Measurements from ENCODE around the gene FREY1. TPM values are rescaled to one million over a fixed set of nuclear protein-coding genes. Genes with fewer than 3 reads are reported as not detected.

FREY1 gene
- total and polyA plus RNA-seq, 7 experiments from 2014 or later, result 3.4 to 8.2 (median 4.6) TPM; not detected in 2

DNA sequence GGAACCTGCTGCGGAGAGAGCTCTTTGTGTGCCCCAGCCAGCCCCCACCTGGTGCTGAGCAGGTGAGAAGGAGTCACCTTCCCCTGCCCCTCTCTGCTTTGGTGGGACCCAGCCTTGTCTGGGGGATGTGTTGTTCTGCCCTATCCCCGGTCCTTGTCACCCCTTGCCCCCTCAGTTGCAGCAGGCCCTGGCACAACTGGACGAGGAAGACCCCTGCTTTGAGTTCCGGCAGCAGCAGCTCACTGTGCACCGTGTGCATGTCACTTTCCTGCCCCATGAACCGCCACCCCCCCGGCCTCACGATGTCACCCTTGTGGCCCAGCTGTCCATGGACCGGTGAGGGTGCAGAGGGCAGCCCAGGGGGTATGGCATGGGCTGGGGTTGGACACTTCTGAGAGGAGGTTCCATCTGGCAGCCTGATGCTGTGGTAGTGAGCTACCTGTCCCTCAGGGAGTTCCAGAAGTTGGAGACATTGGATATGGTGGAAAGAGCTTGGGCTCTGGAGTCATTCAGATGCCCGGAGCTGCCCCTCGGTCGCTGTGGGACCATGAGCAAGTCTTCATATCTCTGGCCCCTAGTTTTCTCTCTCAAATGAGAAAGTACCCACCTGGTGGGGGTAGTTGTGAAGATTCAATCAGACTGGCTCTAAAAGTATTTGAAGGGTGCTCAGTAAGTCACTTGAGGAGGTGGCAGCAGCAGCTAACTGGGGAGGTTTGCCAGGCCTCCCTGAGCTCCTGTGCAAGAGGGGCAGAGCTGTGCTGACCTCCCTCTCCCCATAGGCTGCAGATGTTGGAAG is 19.7 kb upstream of the FREY1 start:
- no peak for DNase-seq
- ChIA-PET POLR2A (interaction anchor here (1.2 kb wide), 1 partner anchor 9 kb away, joined by 4 read pairs; no protein-coding TSS in a partner anchor), CTCF (interaction anchor here (0.9 kb wide), 1 partner anchor 8 kb away, joined by 3 read pairs; no protein-coding TSS in a partner anchor)
- Mint-ChIP-seq H3K36me3 (peaks cover 0 to 8% (median 0%) of the 10 kb centered on the region in 5 donors), H3K27me3 (peaks cover 0 to 17% (median 0%) of the 10 kb centered on the region in 5 donors), H3K4me3 (no peak overlapping the region), H3K4me1 (peaks cover 28 to 38% (median 30%) of the 10 kb centered on the region in 7 donors), H3K27ac (peak overlapping the region in 1 of 9 donors; percentile 12), H3K9me3 (no peaks in the 10 kb centered on the region)
- no peaks in the 10 kb centered on the region for H3K9me3 ChIP-seq (ENCODE audit: control insufficient read depth in 2 of 3, low read length in 3 of 3)
- H3K4me1 ChIP-seq (ENCODE audit: control insufficient read depth in 2 of 2, insufficient read depth in 2 of 2, low read length in 2 of 2), result peaks cover 24 to 31% of the 10 kb centered on the region in 2 donors
- H3K4me3 ChIP-seq (ENCODE audit: low read length), result no peak overlapping the region
- no peak overlapping the region for H3K27ac ChIP-seq (ENCODE audit: low read depth, low read length)
- intact Hi-C loops (cut with micrococcal nuclease), result no loop called here
- peaks cover 0 to 2% (median 0%) of the 10 kb centered on the region in 3 experiments for H3K36me3 ChIP-seq (ENCODE audit: control insufficient read depth in 2 of 3, insufficient read depth in 3 of 3, low read length in 3 of 3)
- no peaks in the 10 kb centered on the region for H3K27me3 ChIP-seq (ENCODE audit: control insufficient read depth in 2 of 2, insufficient read depth in 2 of 2, low read length in 2 of 2)
- no peak for ATAC-seq

- Histone ChIP-seq H3K9me3 (ENCODE audit: control insufficient read depth in 2 of 3, low read length in 3 of 3) (no peaks in the 10 kb centered on the region), H3K4me1 (ENCODE audit: control insufficient read depth in 2 of 2, insufficient read depth in 2 of 2, low read length in 2 of 2) (peaks cover 17 to 24% of the 10 kb centered on the region in 2 donors), H3K4me3 (ENCODE audit: low read length) (no peak overlapping the region), H3K27me3 (ENCODE audit: control insufficient read depth in 2 of 2, insufficient read depth in 2 of 2, low read length in 2 of 2) (no peaks in the 10 kb centered on the region), H3K27ac (ENCODE audit: low read depth, low read length) (no peak overlapping the region), H3K36me3 (ENCODE audit: control insufficient read depth in 2 of 3, insufficient read depth in 3 of 3, low read length in 3 of 3) (no peaks in the 10 kb centered on the region)
- peak overlapping the region in 1 of 10 donors; percentile 20 for H3K4me3 Mint-ChIP-seq
- peaks cover 24 to 36% (median 31%) of the 10 kb centered on the region in 7 donors for H3K4me1 Mint-ChIP-seq
- H3K9me3 Mint-ChIP-seq, result no peaks in the 10 kb centered on the region
- ATAC-seq (no peak), DNase-seq (no peak)
- intact Hi-C loops (cut with micrococcal nuclease), result no loop called here
- peak overlapping the region in 1 of 9 donors; percentile 28 for H3K27ac Mint-ChIP-seq
- POLR2A ChIA-PET, result interaction anchor here (1.2 kb wide), 1 partner anchor 8 kb away, joined by 4 read pairs; no protein-coding TSS in a partner anchor
- H3K36me3 Mint-ChIP-seq, result peaks cover 0 to 4% (median 0%) of the 10 kb centered on the region in 5 donors
- CTCF ChIA-PET, result no interaction called here
- H3K27me3 Mint-ChIP-seq, result peaks cover 0 to 25% (median 4%) of the 10 kb centered on the region in 5 donors
Observed at GRCh38 chr11:45926001-45926401, 18.9 kb upstream of the FREY1 start.

- Histone ChIP-seq H3K9me3 (ENCODE audit: control insufficient read depth in 2 of 3, low read length in 3 of 3) (no peaks in the 10 kb centered on the region), H3K4me1 (ENCODE audit: control insufficient read depth in 2 of 2, insufficient read depth in 2 of 2, low read length in 2 of 2) (peaks cover 12 to 21% of the 10 kb centered on the region in 2 donors), H3K4me3 (ENCODE audit: low read length) (no peak overlapping the region), H3K27ac (ENCODE audit: low read depth, low read length) (no peak overlapping the region), H3K27me3 (ENCODE audit: control insufficient read depth in 2 of 2, insufficient read depth in 2 of 2, low read length in 2 of 2) (no peaks in the 10 kb centered on the region), H3K36me3 (ENCODE audit: control insufficient read depth in 2 of 3, insufficient read depth in 3 of 3, low read length in 3 of 3) (no peaks in the 10 kb centered on the region)
- DNase-seq (no peak), ATAC-seq (no peak)
- peaks cover 0 to 29% (median 4%) of the 10 kb centered on the region in 5 donors for H3K27me3 Mint-ChIP-seq
- no peaks in the 10 kb centered on the region for H3K9me3 Mint-ChIP-seq
- POLR2A ChIA-PET, result no interaction called here
- H3K4me3 Mint-ChIP-seq, result peak overlapping the region in 1 of 10 donors; percentile 20
- CTCF ChIA-PET, result no interaction called here
- peaks cover 20 to 32% (median 29%) of the 10 kb centered on the region in 7 donors for H3K4me1 Mint-ChIP-seq
- H3K36me3 Mint-ChIP-seq, result peaks cover 0 to 4% (median 0%) of the 10 kb centered on the region in 5 donors
- H3K27ac Mint-ChIP-seq, result no peak overlapping the region
- intact Hi-C loops (cut with micrococcal nuclease), result no loop called here
Observed at GRCh38 chr11:45925550-45925949, 18.5 kb upstream of the FREY1 start.

DNA sequence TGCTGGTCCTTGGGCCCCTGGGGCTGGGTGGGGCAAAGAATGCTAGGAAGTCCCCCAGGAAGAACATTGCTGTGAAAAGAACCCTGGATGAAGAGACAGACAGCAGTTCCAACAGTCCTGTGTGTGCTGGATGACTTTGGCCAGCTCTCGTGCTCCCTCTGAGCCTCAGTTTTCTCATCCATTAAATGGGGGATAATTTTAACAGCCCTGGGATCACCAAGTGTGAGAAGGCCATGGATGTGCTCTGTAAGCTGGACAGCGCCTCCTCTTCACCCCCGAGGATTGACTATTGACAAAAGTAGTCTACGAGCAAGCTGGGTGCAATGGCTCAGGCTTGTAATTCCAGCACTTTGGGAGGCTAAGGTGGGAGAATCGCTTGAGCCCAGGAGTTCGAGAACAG is 17.9 kb upstream of the FREY1 start:
- ChIA-PET CTCF (no interaction called here), POLR2A (no interaction called here)
- H3K27ac Mint-ChIP-seq, result no peak overlapping the region
- peak overlapping the region in 3 of 10 donors; percentile 45 to 86 (median 65) for H3K4me3 Mint-ChIP-seq
- ATAC-seq (no peak), DNase-seq (peak in 1 of 9 donors; percentile 15)
- Histone ChIP-seq H3K4me1 (ENCODE audit: control insufficient read depth in 2 of 2, insufficient read depth in 2 of 2, low read length in 2 of 2) (peaks cover 7 to 15% of the 10 kb centered on the region in 2 donors), H3K9me3 (ENCODE audit: control insufficient read depth in 2 of 3, low read length in 3 of 3) (no peaks in the 10 kb centered on the region), H3K36me3 (ENCODE audit: control insufficient read depth in 2 of 3, insufficient read depth in 3 of 3, low read length in 3 of 3) (no peaks in the 10 kb centered on the region), H3K4me3 (ENCODE audit: low read length) (no peak overlapping the region), H3K27ac (ENCODE audit: low read depth, low read length) (no peak overlapping the region), H3K27me3 (ENCODE audit: control insufficient read depth in 2 of 2, insufficient read depth in 2 of 2, low read length in 2 of 2) (no peaks in the 10 kb centered on the region)
- peaks cover 0 to 29% (median 4%) of the 10 kb centered on the region in 5 donors for H3K27me3 Mint-ChIP-seq
- peaks cover 14 to 32% (median 28%) of the 10 kb centered on the region in 7 donors for H3K4me1 Mint-ChIP-seq
- H3K9me3 Mint-ChIP-seq, result no peaks in the 10 kb centered on the region
- peaks cover 0 to 1% (median 0%) of the 10 kb centered on the region in 5 donors for H3K36me3 Mint-ChIP-seq
- intact Hi-C loops (cut with micrococcal nuclease), result no loop called here

DNA sequence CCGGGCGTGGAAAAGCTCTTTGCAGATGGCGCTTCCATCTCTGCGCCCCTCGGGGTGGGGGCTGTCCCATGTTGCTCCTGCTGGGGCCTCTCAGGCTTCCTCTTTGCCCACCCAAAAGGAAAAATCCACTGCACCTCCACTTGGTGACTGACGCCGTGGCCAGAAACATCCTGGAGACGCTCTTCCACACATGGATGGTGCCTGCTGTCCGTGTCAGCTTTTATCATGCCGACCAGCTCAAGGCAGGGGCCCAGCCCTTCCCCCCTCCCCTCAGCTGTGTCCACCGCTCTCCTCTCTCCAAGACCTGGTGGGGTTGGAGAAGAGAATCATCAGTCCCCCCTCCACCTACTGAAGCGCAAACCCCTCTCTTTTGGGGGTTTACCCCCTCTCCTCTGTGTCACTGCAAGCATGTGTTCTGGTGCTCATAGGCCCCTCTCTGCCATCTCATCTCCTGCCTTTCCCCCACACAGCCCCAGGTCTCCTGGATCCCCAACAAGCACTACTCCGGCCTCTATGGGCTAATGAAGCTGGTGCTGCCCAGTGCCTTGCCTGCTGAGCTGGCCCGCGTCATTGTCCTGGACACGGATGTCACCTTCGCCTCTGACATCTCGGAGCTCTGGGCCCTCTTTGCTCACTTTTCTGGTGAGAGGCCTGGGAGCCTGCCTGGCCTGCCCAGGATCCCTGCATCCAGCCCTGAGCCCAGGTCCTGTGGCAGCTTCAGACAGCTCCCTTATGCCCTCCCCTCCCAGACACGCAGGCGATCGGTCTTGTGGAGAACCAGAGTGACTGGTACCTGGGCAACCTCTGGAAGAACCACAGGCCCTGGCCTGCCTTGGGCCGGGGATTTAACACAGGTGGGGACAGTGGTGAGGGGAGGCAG is 17.2 kb upstream of the FREY1 start:
- intact Hi-C loops (cut with micrococcal nuclease), result no loop called here
- H3K9me3 Mint-ChIP-seq, result no peaks in the 10 kb centered on the region
- ChIA-PET CTCF (no interaction called here), POLR2A (interaction anchor here (0.6 to 0.7 kb wide), 2 partner anchors 427 to 874 kb away, joined by 5 read pairs; no protein-coding TSS in a partner anchor)
- Histone ChIP-seq H3K36me3 (ENCODE audit: control insufficient read depth in 2 of 3, insufficient read depth in 3 of 3, low read length in 3 of 3) (no peaks in the 10 kb centered on the region), H3K27me3 (ENCODE audit: control insufficient read depth in 2 of 2, insufficient read depth in 2 of 2, low read length in 2 of 2) (no peaks in the 10 kb centered on the region), H3K9me3 (ENCODE audit: control insufficient read depth in 2 of 3, low read length in 3 of 3) (no peaks in the 10 kb centered on the region), H3K27ac (ENCODE audit: low read depth, low read length) (no peak overlapping the region), H3K4me1 (ENCODE audit: control insufficient read depth in 2 of 2, insufficient read depth in 2 of 2, low read length in 2 of 2) (peaks cover 7 to 10% of the 10 kb centered on the region in 2 donors), H3K4me3 (ENCODE audit: low read length) (no peak overlapping the region)
- no peak for ATAC-seq
- H3K4me3 Mint-ChIP-seq, result peak overlapping the region; percentile 40 to 86 (median 66)
- H3K27me3 Mint-ChIP-seq, result peaks cover 0 to 29% (median 4%) of the 10 kb centered on the region in 5 donors
- H3K4me1 Mint-ChIP-seq, result peaks cover 16 to 32% (median 28%) of the 10 kb centered on the region in 7 donors
- peaks cover 0 to 1% (median 0%) of the 10 kb centered on the region in 5 donors for H3K36me3 Mint-ChIP-seq
- H3K27ac Mint-ChIP-seq, result peak overlapping the region in 5 of 9 donors; percentile 29 to 81 (median 60)
- DNase-seq, result peak in 2 of 9 donors; percentile 4 to 19

DNA sequence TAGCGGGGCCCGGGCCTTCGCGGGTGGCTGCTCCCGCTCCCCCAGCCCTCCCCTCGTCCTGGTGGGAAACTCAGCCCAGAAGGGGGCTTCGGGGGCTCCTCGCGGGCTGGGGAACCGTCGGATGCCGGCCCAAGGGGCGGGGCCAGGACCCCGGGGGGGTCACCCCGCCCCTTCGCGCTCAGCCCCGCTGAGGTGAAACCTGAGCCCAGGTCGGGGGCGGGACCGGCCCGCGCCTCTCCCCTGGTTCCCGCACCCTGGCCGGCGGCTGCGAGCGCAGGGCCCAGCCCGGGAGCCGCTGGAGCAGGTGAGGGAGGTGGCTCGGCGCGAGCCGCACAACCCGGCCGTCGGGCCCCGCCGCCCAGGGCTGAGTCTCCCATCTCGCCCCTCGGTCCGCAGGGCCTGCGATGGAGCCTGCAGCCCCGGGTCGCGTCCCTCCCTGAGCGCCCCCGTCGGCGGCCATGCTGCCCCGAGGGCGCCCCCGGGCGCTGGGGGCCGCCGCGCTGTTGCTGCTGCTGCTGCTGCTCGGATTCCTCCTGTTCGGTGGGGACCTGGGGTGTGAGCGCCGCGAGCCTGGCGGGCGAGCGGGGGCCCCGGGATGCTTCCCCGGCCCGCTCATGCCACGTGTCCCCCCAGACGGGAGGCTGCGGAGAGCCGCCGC is 15.5 kb upstream of the FREY1 start, which contains the start of gene LARGE2:
Gene LARGE2, plus strand, starts transcription at position 232 of the 658 bp plus-strand sequence. Its CDS starts 227 bp downstream, at position 459.
- intact Hi-C loops (cut with micrococcal nuclease), result no loop called here
- H3K9me3 Mint-ChIP-seq, result peaks cover 0 to 3% (median 0%) of the 10 kb centered on the region in 11 donors
- peak within 1 kb of the TSS in 6 of 9 donors; percentile 36 to 72 (median 58) for H3K27ac Mint-ChIP-seq
- peaks cover 0 to 29% (median 4%) of the 10 kb centered on the region in 5 donors for H3K27me3 Mint-ChIP-seq
- Histone ChIP-seq H3K9me3 (ENCODE audit: control insufficient read depth in 2 of 3, low read length in 3 of 3) (no peaks in the 10 kb centered on the region), H3K27ac (ENCODE audit: low read depth, low read length) (no peak within 1 kb of the TSS), H3K27me3 (ENCODE audit: control insufficient read depth in 2 of 2, insufficient read depth in 2 of 2, low read length in 2 of 2) (no peaks in the 10 kb centered on the region), H3K4me3 (ENCODE audit: low read length) (peak within 1 kb of the TSS; percentile 24), H3K4me1 (ENCODE audit: control insufficient read depth in 2 of 2, insufficient read depth in 2 of 2, low read length in 2 of 2) (peaks cover 16 to 19% of the 10 kb centered on the region in 2 donors), H3K36me3 (ENCODE audit: control insufficient read depth in 2 of 3, insufficient read depth in 3 of 3, low read length in 3 of 3) (no peaks in the 10 kb centered on the region)
- POLR2A ChIA-PET, result no interaction called here
- H3K36me3 Mint-ChIP-seq, result peaks cover 0 to 1% (median 0%) of the 10 kb centered on the region in 5 donors
- CTCF ChIA-PET, result no interaction called here
- ATAC-seq, result no peak
- H3K4me3 Mint-ChIP-seq, result peak within 1 kb of the TSS; percentile 71 to 87 (median 78)
- H3K4me1 Mint-ChIP-seq, result peaks cover 24 to 46% (median 39%) of the 10 kb centered on the region in 7 donors
- DNase-seq, result peak in 3 of 9 donors; percentile 11 to 25 (median 12)
